ENCODE measurements around the gene SAMD15. TPM values are rescaled to one million over a fixed set of nuclear protein-coding genes. Genes with fewer than 3 reads are reported as not detected.

SAMD15 gene
- total RNA-seq, 1 donor: 4.0 TPM

GRCh38 chr14:77375164-77375950 is 1.8 kb upstream of the SAMD15 start:
- Histone ChIP-seq H2AFZ (ENCODE audit: low read length) (peak overlapping the region; percentile 100), H4K20me1 (ENCODE audit: insufficient read depth, low read length) (no peaks in the 10 kb centered on the region), H3K79me2 (ENCODE audit: insufficient read depth, low read length) (peaks cover 35% of the 10 kb centered on the region), H3K4me3 (ENCODE audit: insufficient read depth, low read length) (no peak overlapping the region), H3K4me2 (ENCODE audit: insufficient read depth, low read length) (peak overlapping the region; percentile 97), H3K27ac (ENCODE audit: low read depth, low read length) (no peak overlapping the region), H3K27me3 (ENCODE audit: insufficient read depth, low read length) (no peaks in the 10 kb centered on the region), H3K36me3 (ENCODE audit: insufficient read depth, low read length) (no peaks in the 10 kb centered on the region), H3K9me3 (ENCODE audit: low read depth, low read length) (no peaks in the 10 kb centered on the region), H3K4me1 (ENCODE audit: insufficient read depth, low read length) (peaks cover 24% of the 10 kb centered on the region)
- no peak for DNase-seq (ENCODE audit: insufficient read length, low spot score, missing footprints)
- TF ChIP-seq CTCF (IDR thresholded peaks at IDR 0.05; ENCODE audit: extremely low read depth, low read depth, low read length): no peak

GRCh38 chr14:77375973-77376770 is 1.0 kb upstream of the SAMD15 start:
- H3K9me3 ChIP-seq (ENCODE audit: low read depth, low read length): no peaks in the 10 kb centered on the region
- peak overlapping the region; percentile 89 for H3K4me3 ChIP-seq (ENCODE audit: insufficient read depth, low read length)
- peak overlapping the region; percentile 83 for H3K27ac ChIP-seq (ENCODE audit: low read depth, low read length)
- H2AFZ ChIP-seq (ENCODE audit: low read length): peak overlapping the region; percentile 100
- no peaks in the 10 kb centered on the region for H3K36me3 ChIP-seq (ENCODE audit: insufficient read depth, low read length)
- H3K4me1 ChIP-seq (ENCODE audit: insufficient read depth, low read length): peaks cover 24% of the 10 kb centered on the region
- peak; percentile 60 for DNase-seq (ENCODE audit: insufficient read length, low spot score, missing footprints)
- H3K79me2 ChIP-seq (ENCODE audit: insufficient read depth, low read length): peaks cover 33% of the 10 kb centered on the region
- H3K27me3 ChIP-seq (ENCODE audit: insufficient read depth, low read length): no peaks in the 10 kb centered on the region
- H4K20me1 ChIP-seq (ENCODE audit: insufficient read depth, low read length): no peaks in the 10 kb centered on the region
- no peak for TF ChIP-seq CTCF (IDR thresholded peaks at IDR 0.05; ENCODE audit: extremely low read depth, low read depth, low read length)
- H3K4me2 ChIP-seq (ENCODE audit: insufficient read depth, low read length): peak overlapping the region; percentile 97

- TF ChIP-seq CTCF (IDR thresholded peaks at IDR 0.05; ENCODE audit: extremely low read depth, low read depth, low read length): no peak
- peaks cover 33% of the 10 kb centered on the region for H3K79me2 ChIP-seq (ENCODE audit: insufficient read depth, low read length)
- DNase-seq (ENCODE audit: insufficient read length, low spot score, missing footprints): no peak
- peak overlapping the region; percentile 97 for H3K4me2 ChIP-seq (ENCODE audit: insufficient read depth, low read length)
- H2AFZ ChIP-seq (ENCODE audit: low read length): peak overlapping the region; percentile 100
- peaks cover 18% of the 10 kb centered on the region for H3K4me1 ChIP-seq (ENCODE audit: insufficient read depth, low read length)
- H4K20me1 ChIP-seq (ENCODE audit: insufficient read depth, low read length): no peaks in the 10 kb centered on the region
- peak overlapping the region; percentile 83 for H3K27ac ChIP-seq (ENCODE audit: low read depth, low read length)
- H3K27me3 ChIP-seq (ENCODE audit: insufficient read depth, low read length): no peaks in the 10 kb centered on the region
- H3K4me3 ChIP-seq (ENCODE audit: insufficient read depth, low read length): peak overlapping the region; percentile 89
- H3K36me3 ChIP-seq (ENCODE audit: insufficient read depth, low read length): no peaks in the 10 kb centered on the region
- H3K9me3 ChIP-seq (ENCODE audit: low read depth, low read length): no peaks in the 10 kb centered on the region
Observed at GRCh38 chr14:77377502-77377844, 294 bp downstream of the SAMD15 start.

GRCh38 chr14:77378701-77379100 is 1.5 kb downstream of the SAMD15 start:
- Histone ChIP-seq H3K79me2 (ENCODE audit: insufficient read depth, low read length) (peaks cover 29% of the 10 kb centered on the region), H3K36me3 (ENCODE audit: insufficient read depth, low read length) (no peaks in the 10 kb centered on the region), H4K20me1 (ENCODE audit: insufficient read depth, low read length) (no peaks in the 10 kb centered on the region), H3K9me3 (ENCODE audit: low read depth, low read length) (no peaks in the 10 kb centered on the region), H3K4me2 (ENCODE audit: insufficient read depth, low read length) (no peak overlapping the region), H3K4me1 (ENCODE audit: insufficient read depth, low read length) (peaks cover 11% of the 10 kb centered on the region), H3K4me3 (ENCODE audit: insufficient read depth, low read length) (no peak overlapping the region), H2AFZ (ENCODE audit: low read length) (no peak overlapping the region), H3K27ac (ENCODE audit: low read depth, low read length) (no peak overlapping the region), H3K27me3 (ENCODE audit: insufficient read depth, low read length) (no peaks in the 10 kb centered on the region)
- peak; percentile 35 for DNase-seq (ENCODE audit: insufficient read length, low spot score, missing footprints)
- TF ChIP-seq CTCF (IDR thresholded peaks at IDR 0.05; ENCODE audit: extremely low read depth, low read depth, low read length): no peak
